ENCODE data around the gene MOK. TPM values are rescaled to one million over a fixed set of nuclear protein-coding genes. Genes with fewer than 3 reads are reported as not detected.

Gene MOK
- total and polyA plus RNA-seq, 9 donors = 20.0 to 51.1 (median 23.8) TPM

DNA sequence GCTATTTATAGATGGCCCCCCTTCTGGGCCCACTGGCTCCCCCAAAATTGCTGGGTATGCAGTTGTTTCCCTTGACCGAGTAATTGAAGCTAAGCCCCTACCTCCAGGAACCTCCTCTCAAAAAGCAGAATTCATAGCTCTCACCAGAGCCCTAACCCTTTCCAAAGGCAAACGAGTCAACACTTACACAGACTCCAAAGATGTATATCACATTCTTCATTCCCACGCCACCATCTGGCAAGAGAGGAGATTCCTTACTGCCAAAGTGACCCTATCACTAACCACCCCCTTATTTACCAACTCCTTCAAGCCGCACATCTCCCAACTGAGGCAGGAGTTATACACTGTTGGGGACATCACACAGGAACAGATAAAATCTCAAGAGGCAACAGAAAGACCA, 66.8 kb downstream of the MOK start:
- no peaks in the 10 kb centered on the region for H3K9me3 ChIP-seq
- TF ChIP-seq POLR2A (IDR thresholded peaks at IDR 0.05) (no peak), EP300 (IDR thresholded peaks at IDR 0.05) (no peak)
- TF ChIP-seq, protein P1, sequence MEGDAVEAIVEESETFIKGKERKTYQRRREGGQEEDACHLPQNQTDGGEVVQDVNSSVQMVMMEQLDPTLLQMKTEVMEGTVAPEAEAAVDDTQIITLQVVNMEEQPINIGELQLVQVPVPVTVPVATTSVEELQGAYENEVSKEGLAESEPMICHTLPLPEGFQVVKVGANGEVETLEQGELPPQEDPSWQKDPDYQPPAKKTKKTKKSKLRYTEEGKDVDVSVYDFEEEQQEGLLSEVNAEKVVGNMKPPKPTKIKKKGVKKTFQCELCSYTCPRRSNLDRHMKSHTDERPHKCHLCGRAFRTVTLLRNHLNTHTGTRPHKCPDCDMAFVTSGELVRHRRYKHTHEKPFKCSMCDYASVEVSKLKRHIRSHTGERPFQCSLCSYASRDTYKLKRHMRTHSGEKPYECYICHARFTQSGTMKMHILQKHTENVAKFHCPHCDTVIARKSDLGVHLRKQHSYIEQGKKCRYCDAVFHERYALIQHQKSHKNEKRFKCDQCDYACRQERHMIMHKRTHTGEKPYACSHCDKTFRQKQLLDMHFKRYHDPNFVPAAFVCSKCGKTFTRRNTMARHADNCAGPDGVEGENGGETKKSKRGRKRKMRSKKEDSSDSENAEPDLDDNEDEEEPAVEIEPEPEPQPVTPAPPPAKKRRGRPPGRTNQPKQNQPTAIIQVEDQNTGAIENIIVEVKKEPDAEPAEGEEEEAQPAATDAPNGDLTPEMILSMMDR (IDR thresholded peaks at IDR 0.05) = no peak
- no peak overlapping the region for H3K4me3 ChIP-seq
- H3K27me3 ChIP-seq = no peaks in the 10 kb centered on the region
- intact Hi-C loops (cut with DNase I) = loop anchor here in 2 of 4 donors (5.0 kb wide), 1 partner anchor 74 kb away; no protein-coding TSS in a partner anchor
- no peak for DNase-seq
- no peaks in the 10 kb centered on the region for H3K36me3 ChIP-seq
- H3K4me1 ChIP-seq (ENCODE audit: insufficient read depth) = no peaks in the 10 kb centered on the region
- WGBS, 3 donors = 72 to 77% (median 76%) methylated on average over 4 of the region's 4 CpGs
- no peak overlapping the region for H3K27ac ChIP-seq

DNA sequence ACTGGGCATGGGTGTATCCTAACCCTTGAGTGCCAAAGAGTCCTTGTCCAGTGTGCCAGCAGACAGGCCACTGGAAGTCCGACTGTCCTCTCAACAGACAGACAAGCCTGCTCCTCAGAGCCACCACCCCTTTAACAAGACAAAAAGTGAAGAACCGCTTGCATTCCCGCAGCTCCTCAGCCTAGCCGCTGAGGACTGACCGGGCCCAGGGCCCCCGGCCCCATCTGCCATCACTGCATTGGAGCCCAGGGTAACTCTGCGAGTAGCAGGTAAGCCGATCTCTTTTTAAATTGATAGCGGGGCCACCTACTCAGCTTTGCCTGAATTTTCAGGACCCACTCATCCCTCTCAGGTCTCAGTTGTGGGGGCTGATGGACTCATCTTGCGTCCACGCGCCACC, 68.9 kb downstream of the MOK start:
- H3K27me3 ChIP-seq = no peaks in the 10 kb centered on the region
- no peak for DNase-seq
- no peak for TF ChIP-seq EP300 (IDR thresholded peaks at IDR 0.05)
- no peak for TF ChIP-seq POLR2A (IDR thresholded peaks at IDR 0.05)
- TF ChIP-seq, protein P1 (IDR thresholded peaks at IDR 0.05) = no peak
- no peaks in the 10 kb centered on the region for H3K36me3 ChIP-seq
- no peak overlapping the region for H3K27ac ChIP-seq
- H3K4me1 ChIP-seq (ENCODE audit: insufficient read depth) = no peaks in the 10 kb centered on the region
- H3K4me3 ChIP-seq = no peak overlapping the region
- intact Hi-C loops (cut with DNase I) = loop anchor here in 2 of 4 donors (5.0 kb wide), 1 partner anchor 76 kb away; no protein-coding TSS in a partner anchor
- WGBS, 3 donors = 95 to 98% (median 97%) methylated on average over 12 of the region's 12 CpGs
- no peaks in the 10 kb centered on the region for H3K9me3 ChIP-seq

DNA sequence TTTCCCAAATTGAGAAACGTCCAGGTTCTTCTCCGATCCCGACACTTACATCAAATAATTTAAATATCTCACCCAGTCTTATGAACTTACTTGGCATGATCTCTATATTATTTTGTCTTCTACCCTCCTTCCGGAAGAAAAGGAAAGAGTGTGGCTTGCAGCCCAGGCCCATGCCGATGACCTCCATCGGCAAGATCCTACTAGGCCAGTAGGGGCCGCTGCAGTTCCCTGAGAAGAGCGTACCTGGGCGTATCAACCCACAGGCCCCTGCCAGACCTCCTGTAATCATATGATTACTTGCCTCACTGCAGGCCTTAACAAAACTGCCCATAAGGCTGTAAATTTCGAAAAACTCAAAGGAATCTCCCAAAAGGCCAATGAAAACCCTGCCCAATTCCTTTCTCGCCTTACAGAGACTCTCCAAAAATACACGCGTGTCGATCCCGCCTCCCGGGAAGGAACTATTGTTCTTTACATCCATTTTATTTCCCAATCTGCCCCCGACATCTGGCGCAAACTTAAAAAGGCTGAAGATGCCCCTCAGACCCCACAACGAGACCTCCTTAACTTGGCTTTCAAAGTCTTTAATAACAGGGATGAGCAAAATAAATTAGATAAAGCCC, 69.6 kb downstream of the MOK start:
- WGBS, 3 donors = 39 to 42% (median 40%) methylated on average over 19 of the region's 19 CpGs
- no peak overlapping the region for H3K27ac ChIP-seq
- intact Hi-C loops (cut with DNase I) = loop anchor here (2.0 to 5.0 kb wide), 2 partner anchors 77 to 79 kb away; no protein-coding TSS in a partner anchor

DNA sequence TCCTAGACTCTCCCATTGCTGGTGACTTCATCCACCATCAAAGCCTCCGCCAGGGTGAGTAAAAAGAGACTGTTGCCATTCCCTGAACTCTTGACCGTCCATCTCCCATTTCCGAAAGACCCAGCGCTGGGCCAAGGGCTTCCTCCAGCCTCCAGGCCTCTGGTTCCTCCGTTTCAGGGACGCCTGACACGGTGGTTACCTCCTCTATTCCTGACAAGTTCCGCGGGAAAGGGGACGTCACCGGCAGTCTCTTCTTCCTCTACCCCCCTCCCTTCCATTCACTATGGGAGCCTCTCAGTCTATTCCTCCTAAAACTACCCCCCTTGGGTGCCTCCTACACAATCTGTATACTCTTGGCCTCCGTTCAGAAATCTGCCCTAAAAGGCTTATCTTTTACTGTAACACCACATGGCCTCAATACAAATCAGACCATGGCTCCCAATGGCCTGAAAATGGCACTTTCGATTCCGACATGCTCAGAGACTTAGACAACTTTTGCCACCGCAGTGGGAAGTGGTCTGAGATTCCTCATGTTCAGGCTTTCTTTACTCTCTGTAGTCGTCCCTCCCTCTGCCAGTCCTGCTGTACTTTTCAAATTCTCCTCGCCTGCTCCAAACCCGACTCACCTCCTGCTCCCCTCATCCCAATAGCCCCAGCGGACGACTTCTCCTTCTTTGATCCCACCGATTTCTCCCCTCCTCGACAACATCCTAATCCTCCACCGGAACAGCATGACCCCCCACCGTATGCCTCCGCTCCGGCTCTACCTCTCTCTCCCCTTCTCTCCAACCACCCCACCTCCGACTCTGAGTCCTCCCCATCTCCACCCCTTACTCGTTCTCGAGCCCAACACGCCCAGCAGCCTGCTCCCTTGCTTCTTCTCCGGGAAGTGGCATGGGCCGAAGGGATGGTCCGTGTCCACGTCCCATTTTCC, 70.4 kb downstream of the MOK start:
- H3K9me3 ChIP-seq = no peaks in the 10 kb centered on the region
- no peaks in the 10 kb centered on the region for H3K36me3 ChIP-seq
- H3K4me3 ChIP-seq = peak overlapping the region; percentile 5
- TF ChIP-seq EP300 (IDR thresholded peaks at IDR 0.05) (no peak), POLR2A (IDR thresholded peaks at IDR 0.05) (no peak)
- TF ChIP-seq, protein P1 (IDR thresholded peaks at IDR 0.05) = no peak
- H3K4me1 ChIP-seq (ENCODE audit: insufficient read depth) = no peaks in the 10 kb centered on the region
- intact Hi-C loops (cut with DNase I) = loop anchor here (2.0 to 5.0 kb wide), 2 partner anchors 78 to 80 kb away; no protein-coding TSS in a partner anchor
- DNase-seq = peak in 1 of 5 donors; percentile 47
- no peak overlapping the region for H3K27ac ChIP-seq
- WGBS, 3 donors = 46 to 63% (median 58%) methylated on average over 34 of the region's 34 CpGs
- no peaks in the 10 kb centered on the region for H3K27me3 ChIP-seq

More for the DNA sequence above, 69.6 kb downstream of the MOK start:
- peak; percentile 85 to 91 (median 87) for DNase-seq
- Histone ChIP-seq H3K4me1 (ENCODE audit: insufficient read depth) (no peaks in the 10 kb centered on the region), H3K9me3 (no peaks in the 10 kb centered on the region), H3K27me3 (no peaks in the 10 kb centered on the region), H3K4me3 (no peak overlapping the region), H3K36me3 (no peaks in the 10 kb centered on the region)
- TF ChIP-seq, protein P1 (IDR thresholded peaks at IDR 0.05) = peak; percentile 64 to 81 (median 79)
- no peak for TF ChIP-seq EP300 (IDR thresholded peaks at IDR 0.05)

Data from ovary (tissue), 9 donors.